ENCODE data around the gene CASP4. TPM values are rescaled to one million over a fixed set of nuclear protein-coding genes. Genes with fewer than 3 reads are reported as not detected.

CASP4 gene
- total RNA-seq, 6 donors from 2014 or later = 86.7 to 157 (median 104) TPM

GRCh38 chr11:105000797-105001196 is 32.4 kb upstream of the CASP4 start:
- 82 to 87% methylated on average over 7 of the region's 7 CpGs for WGBS, 2 donors
- no peaks in the 10 kb centered on the region for H3K36me3 ChIP-seq
- DNase-seq = peak in 1 of 2 donors; percentile 42
- no peaks in the 10 kb centered on the region for H3K27me3 ChIP-seq
- no peak for TF ChIP-seq POLR2A (IDR thresholded peaks at IDR 0.05)
- TF ChIP-seq EP300 (IDR thresholded peaks at IDR 0.05) = no peak
- TF ChIP-seq, protein P1, sequence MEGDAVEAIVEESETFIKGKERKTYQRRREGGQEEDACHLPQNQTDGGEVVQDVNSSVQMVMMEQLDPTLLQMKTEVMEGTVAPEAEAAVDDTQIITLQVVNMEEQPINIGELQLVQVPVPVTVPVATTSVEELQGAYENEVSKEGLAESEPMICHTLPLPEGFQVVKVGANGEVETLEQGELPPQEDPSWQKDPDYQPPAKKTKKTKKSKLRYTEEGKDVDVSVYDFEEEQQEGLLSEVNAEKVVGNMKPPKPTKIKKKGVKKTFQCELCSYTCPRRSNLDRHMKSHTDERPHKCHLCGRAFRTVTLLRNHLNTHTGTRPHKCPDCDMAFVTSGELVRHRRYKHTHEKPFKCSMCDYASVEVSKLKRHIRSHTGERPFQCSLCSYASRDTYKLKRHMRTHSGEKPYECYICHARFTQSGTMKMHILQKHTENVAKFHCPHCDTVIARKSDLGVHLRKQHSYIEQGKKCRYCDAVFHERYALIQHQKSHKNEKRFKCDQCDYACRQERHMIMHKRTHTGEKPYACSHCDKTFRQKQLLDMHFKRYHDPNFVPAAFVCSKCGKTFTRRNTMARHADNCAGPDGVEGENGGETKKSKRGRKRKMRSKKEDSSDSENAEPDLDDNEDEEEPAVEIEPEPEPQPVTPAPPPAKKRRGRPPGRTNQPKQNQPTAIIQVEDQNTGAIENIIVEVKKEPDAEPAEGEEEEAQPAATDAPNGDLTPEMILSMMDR (IDR thresholded peaks at IDR 0.05) = peak; percentile 44 to 63 (median 52)
- no peak for TF ChIP-seq POLR2AphosphoS5 (IDR thresholded peaks at IDR 0.05)
- ATAC-seq (ENCODE audit: low FRiP score in 2 of 2) = peak in 1 of 2 donors; percentile 67
- no peak overlapping the region for H3K4me3 ChIP-seq
- H3K4me1 ChIP-seq = peaks cover 0 to 7% (median 0%) of the 10 kb centered on the region in 4 donors
- H3K9me3 ChIP-seq = no peaks in the 10 kb centered on the region
- no peak overlapping the region for H3K27ac ChIP-seq

DNA sequence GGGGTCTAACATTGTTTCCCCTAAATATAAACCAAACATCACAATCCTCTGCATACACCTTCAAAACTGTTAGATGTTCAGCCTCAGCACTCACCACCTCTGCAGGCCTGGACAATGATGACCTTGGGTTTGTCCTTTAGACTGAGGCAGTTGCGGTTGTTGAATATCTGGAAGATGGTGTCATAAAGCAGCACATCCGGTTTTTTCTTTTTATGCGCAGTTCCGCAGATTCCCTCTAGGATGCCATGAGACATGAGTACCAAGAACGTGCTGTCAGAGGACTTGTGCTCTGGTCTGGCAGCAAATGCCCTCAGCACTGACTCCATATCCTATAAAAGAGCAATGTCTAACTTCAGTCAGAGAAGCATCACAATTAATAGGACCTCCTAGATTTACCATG is 31.8 kb upstream of the CASP4 start:
- WGBS, 2 donors = 91 to 96% methylated on average over 5 of the region's 5 CpGs
- Histone ChIP-seq H3K4me3 (no peak overlapping the region), H3K4me1 (peaks cover 0 to 4% (median 0%) of the 10 kb centered on the region in 4 donors), H3K27me3 (no peaks in the 10 kb centered on the region), H3K9me3 (no peaks in the 10 kb centered on the region), H3K36me3 (no peaks in the 10 kb centered on the region), H3K27ac (no peak overlapping the region)
- TF ChIP-seq POLR2AphosphoS5 (IDR thresholded peaks at IDR 0.05) (no peak), EP300 (IDR thresholded peaks at IDR 0.05) (no peak), POLR2A (IDR thresholded peaks at IDR 0.05) (no peak)
- TF ChIP-seq, protein P1 (IDR thresholded peaks at IDR 0.05) = no peak
- ATAC-seq (ENCODE audit: low FRiP score in 2 of 2) (no peak), DNase-seq (no peak)

DNA sequence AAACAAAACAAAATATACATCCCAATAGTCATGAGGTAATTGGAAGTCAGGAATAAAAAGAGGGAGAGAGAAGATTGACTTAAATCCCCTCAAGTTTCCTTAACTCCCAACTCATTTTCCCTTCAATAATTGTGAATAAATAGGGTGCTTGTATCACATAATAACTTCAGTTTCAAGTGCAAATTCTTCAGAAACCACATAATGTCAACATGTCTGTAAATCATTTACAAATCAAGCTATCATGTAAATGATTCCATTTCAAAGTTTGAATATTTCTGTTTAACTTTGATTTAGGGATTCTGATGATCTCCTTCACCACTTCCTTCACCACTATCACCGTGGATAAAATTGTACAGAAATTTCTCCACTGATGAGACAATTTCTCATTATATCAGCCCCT is 31.3 kb upstream of the CASP4 start:
- Histone ChIP-seq H3K4me3 (no peak overlapping the region), H3K4me1 (peaks cover 0 to 1% (median 0%) of the 10 kb centered on the region in 4 donors), H3K9me3 (no peaks in the 10 kb centered on the region), H3K36me3 (no peaks in the 10 kb centered on the region), H3K27me3 (no peaks in the 10 kb centered on the region), H3K27ac (no peak overlapping the region)
- WGBS, 2 donors = 56 to 70% methylated on average over 1 of the region's 1 CpG
- ATAC-seq (ENCODE audit: low FRiP score in 2 of 2) (no peak), DNase-seq (no peak)
- TF ChIP-seq POLR2A (IDR thresholded peaks at IDR 0.05) (no peak), POLR2AphosphoS5 (IDR thresholded peaks at IDR 0.05) (no peak), EP300 (IDR thresholded peaks at IDR 0.05) (no peak)
- TF ChIP-seq, protein P1 (IDR thresholded peaks at IDR 0.05) = no peak

DNA sequence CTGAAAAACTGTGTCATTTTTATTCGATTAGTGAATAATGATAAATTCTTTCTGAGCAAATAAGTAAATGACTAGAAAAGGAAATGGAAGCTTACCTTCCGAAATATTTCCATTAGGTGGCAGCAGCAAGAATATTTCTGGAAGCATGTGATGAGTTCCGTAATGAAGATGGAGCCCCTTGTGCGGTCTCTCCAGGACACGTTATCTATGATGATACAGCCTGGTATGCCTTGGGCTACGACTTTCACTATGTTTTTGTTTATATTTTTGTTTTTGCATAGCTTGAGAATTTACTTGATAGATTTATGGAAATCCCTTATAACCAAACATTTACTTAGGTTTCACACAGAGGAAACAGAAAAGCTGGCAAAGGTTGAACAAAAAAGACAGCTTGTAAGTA is 28.9 kb upstream of the CASP4 start:
- Histone ChIP-seq H3K36me3 (no peaks in the 10 kb centered on the region), H3K27ac (no peak overlapping the region), H3K4me1 (no peaks in the 10 kb centered on the region), H3K4me3 (no peak overlapping the region), H3K9me3 (no peaks in the 10 kb centered on the region), H3K27me3 (no peaks in the 10 kb centered on the region)
- 82 to 85% methylated on average over 6 of the region's 6 CpGs for WGBS, 2 donors
- TF ChIP-seq POLR2AphosphoS5 (IDR thresholded peaks at IDR 0.05) = no peak
- no peak for TF ChIP-seq EP300 (IDR thresholded peaks at IDR 0.05)
- TF ChIP-seq POLR2A (IDR thresholded peaks at IDR 0.05) = no peak
- TF ChIP-seq, protein P1 (IDR thresholded peaks at IDR 0.05) = no peak
- ATAC-seq (ENCODE audit: low FRiP score in 2 of 2) = no peak
- no peak for DNase-seq

DNA sequence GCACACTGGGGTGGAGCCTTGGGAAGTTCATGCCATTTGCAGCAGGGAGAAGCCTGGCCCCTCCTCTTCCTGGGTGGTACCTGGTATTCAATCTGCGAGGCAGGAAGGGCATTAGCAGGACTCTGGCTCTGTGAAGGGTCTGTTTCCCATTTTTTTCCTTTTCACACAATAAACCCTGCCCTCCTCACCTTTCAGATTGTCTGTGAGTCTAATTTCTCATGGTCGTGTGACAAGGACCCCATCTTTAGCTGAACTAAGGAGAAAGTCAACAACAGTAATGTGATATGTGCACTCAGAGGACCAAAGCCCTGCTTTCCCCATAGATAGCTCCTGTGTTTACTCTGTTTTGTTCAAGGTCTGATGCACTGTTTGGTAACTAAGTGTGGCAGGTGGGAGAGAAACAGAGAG is 26.6 kb upstream of the CASP4 start:
- no peaks in the 10 kb centered on the region for H3K36me3 ChIP-seq
- H3K4me1 ChIP-seq = no peaks in the 10 kb centered on the region
- WGBS, 2 donors = 71 to 93% methylated on average over 2 of the region's 2 CpGs
- no peaks in the 10 kb centered on the region for H3K9me3 ChIP-seq
- H3K27me3 ChIP-seq = no peaks in the 10 kb centered on the region
- ATAC-seq (ENCODE audit: low FRiP score in 2 of 2) (no peak), DNase-seq (no peak)
- H3K4me3 ChIP-seq = no peak overlapping the region
- no peak overlapping the region for H3K27ac ChIP-seq
- no peak for TF ChIP-seq POLR2A (IDR thresholded peaks at IDR 0.05)
- TF ChIP-seq EP300 (IDR thresholded peaks at IDR 0.05) = no peak
- TF ChIP-seq, protein P1 (IDR thresholded peaks at IDR 0.05) = no peak
- TF ChIP-seq POLR2AphosphoS5 (IDR thresholded peaks at IDR 0.05) = no peak
